Colonic mucosa (tissue), 4 donors: ENCODE results near the gene ANKRD52. TPM values are rescaled to one million over a fixed set of nuclear protein-coding genes. Genes with fewer than 3 reads are reported as not detected.

ENCODE experiments used
- DNase-seq: peaks from one replicate; pipeline ENCODE4 v3.0.0-alpha.2; 2020
- H3K27ac ChIP-seq: fragments of 200-600 bp; one replicate; pipeline ENCODE4 v1.8.0; 2021
- H3K27me3 ChIP-seq: fragments of 200-600 bp; one replicate; pipeline ENCODE4 v1.8.0; 2021
- H3K36me3 ChIP-seq: fragments of 200-600 bp; one replicate; pipeline ENCODE4 v1.8.0; 2021
- H3K4me1 ChIP-seq: fragments of 200-600 bp; one replicate; pipeline ENCODE4 v1.8.0; 2021; ENCODE audit warnings: mild to moderate bottlenecking
- H3K4me3 ChIP-seq: fragments of 200-600 bp; one replicate; pipeline ENCODE4 v1.8.0; 2021
- H3K9ac ChIP-seq, 2 donors: one replicate each; pipeline ENCODE4 v1.7.0; 2013; ENCODE audit warnings: control low read depth in 2 of 2, low read depth in 2 of 2, low read length in 2 of 2
- H3K9me3 ChIP-seq: fragments of 200-600 bp; one replicate; pipeline ENCODE4 v1.8.0; 2021
- CTCF ChIP-seq: fragments of 200-600 bp; IDR thresholded peaks from one replicate; pipeline ENCODE4 v1.8.0; 2022; ENCODE audit warnings: antibody characterized with exemption, mild to moderate bottlenecking
- intact Hi-C: fragments of 100-400 bp; cut with DNase I; formaldehyde crosslinking; loops from one replicate; pipeline ENCODE4 v1.14.1; 2022
- total RNA-seq, 2 donors: library from RNA; stranded (reverse); fragmentation: NEBNext Ultra II Directional in 1 of 2; extraction: Animal tissue kit (Norgen Biotek cat#: 25700) in 1 of 2; gene quantifications; one replicate each; pipeline ENCODE4 v1.2.1, GENCODE V29; 2021
- donor health status: healthy.
- donor health status: DM: no; HTN: no; CAD: no.
- donor health status: DM: no; HTN: no; CAD: no.

Gene ANKRD52
- total RNA-seq, 2 donors from 2014 or later: 39.3 to 57.7 TPM

DNA sequence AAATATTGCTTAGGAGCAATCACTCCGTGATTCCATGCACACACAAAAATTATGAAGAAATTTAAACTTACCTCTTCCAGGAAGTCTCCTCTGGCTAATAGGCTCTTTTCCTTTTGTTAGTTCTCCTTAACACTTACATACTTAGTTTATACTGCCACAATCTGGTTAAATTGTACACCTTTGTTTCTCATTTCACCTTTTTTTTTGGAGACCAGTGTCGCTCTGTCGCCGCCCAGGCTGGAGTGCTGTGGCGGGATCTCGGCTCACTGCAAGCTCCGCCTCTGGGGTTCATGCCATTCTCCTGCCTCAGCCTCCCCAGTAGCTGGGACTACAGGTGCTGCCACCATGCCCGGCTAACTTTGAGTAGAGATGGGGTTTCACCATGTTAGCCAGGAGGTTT is 2.2 kb upstream of the ANKRD52 start:
- Histone ChIP-seq H3K4me1 (peaks cover 5% of the 10 kb centered on the region), H3K27me3 (no peaks in the 10 kb centered on the region), H3K36me3 (no peaks in the 10 kb centered on the region), H3K9ac (no peak overlapping the region), H3K27ac (no peak overlapping the region), H3K9me3 (no peaks in the 10 kb centered on the region), H3K4me3 (no peak overlapping the region)
- no peak for DNase-seq
- TF ChIP-seq CTCF: no peak
- intact Hi-C loops: no loop called here

DNA sequence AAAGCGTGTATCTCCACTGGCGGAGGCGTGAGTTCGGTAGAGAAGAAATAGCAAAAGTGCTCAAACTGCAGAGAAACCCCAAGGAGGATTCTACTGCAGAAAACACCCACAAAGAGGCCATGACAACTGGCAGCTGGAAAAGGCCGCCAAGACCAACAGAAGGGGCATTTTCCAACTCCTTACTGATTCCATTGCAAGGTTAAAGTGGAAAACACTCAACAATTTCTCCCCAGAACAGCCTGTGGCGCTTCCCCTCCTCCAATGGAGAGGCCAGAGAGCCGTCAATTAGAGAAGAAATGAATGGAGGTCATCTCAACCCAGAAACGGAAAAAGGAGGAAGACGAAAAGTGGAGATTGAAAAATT is 618 bp upstream of the ANKRD52 start:
- Histone ChIP-seq H3K9ac (peak overlapping the region; percentile 86 to 87), H3K4me3 (peak overlapping the region; percentile 96), H3K27ac (peak overlapping the region; percentile 67), H3K9me3 (no peaks in the 10 kb centered on the region), H3K27me3 (no peaks in the 10 kb centered on the region), H3K36me3 (no peaks in the 10 kb centered on the region), H3K4me1 (peaks cover 5% of the 10 kb centered on the region)
- DNase-seq: no peak
- intact Hi-C loops: loop anchor here (5.0 kb wide), 1 partner anchor 37 kb away; the partner anchor contains the start of genes NABP2 and RNF41
- TF ChIP-seq CTCF: no peak

DNA sequence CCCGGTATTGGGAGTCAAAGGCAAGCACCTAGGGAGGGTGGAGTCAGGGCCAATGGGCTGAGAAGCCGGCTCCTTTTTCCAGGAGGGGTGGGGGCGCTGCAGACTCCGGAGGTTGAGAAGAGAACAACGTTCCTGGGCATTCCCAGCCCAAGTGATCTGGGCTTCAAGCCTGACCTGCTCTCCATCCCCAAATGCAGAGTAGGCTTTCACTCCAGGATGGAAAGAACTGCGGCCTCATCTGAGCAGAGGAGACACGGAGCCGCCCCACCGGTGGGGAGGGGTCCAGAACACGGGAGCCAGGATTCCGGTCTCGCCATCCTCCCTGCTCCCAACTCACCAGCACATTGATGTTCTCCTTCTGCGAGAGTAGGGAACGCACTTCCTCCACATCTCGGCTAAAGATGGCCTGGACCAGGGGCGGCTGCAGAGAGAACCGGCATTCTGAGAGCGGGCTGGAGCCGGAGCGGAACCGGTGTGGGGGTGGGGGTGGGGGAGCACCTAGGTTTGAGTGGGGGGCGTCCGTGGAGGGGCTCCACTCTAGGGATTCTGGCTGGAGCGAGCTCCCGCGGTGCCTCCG is 605 bp downstream of the ANKRD52 start:
- Histone ChIP-seq H3K27me3 (no peaks in the 10 kb centered on the region), H3K9ac (peak overlapping the region; percentile 86 to 96), H3K9me3 (no peaks in the 10 kb centered on the region), H3K4me3 (peak overlapping the region; percentile 96), H3K27ac (peak overlapping the region; percentile 67), H3K4me1 (peaks cover 5% of the 10 kb centered on the region), H3K36me3 (peaks cover 8% of the 10 kb centered on the region)
- TF ChIP-seq CTCF: no peak
- intact Hi-C loops: loop anchor here (5.0 kb wide), 1 partner anchor 35 kb away; the partner anchor contains the start of genes NABP2 and RNF41
- DNase-seq: peak; percentile 63

DNA sequence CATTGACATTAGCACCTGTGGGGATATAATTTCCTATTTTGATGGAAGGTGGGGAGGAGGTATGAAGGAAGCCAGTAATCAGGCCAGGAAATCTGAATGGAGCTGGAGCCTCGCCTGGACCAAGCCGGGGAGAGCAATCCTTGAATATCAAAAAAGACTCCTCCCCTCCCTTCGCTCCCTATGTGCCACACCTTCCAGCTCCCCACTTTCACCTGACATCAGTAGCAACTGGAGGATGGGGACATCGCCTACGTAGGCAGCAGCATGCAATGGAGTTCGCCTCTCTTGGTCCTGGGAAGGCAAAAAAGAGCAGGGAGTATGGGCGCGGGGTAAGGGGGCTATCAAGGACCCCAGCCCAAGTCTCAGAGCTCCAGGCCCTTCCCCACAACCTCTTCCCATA is 1.1 kb downstream of the ANKRD52 start:
- H3K4me3 ChIP-seq: peak overlapping the region; percentile 96
- peaks cover 13% of the 10 kb centered on the region for H3K36me3 ChIP-seq
- peaks cover 5% of the 10 kb centered on the region for H3K4me1 ChIP-seq
- DNase-seq: no peak
- H3K9me3 ChIP-seq: no peaks in the 10 kb centered on the region
- no peaks in the 10 kb centered on the region for H3K27me3 ChIP-seq
- no peak overlapping the region for H3K27ac ChIP-seq
- intact Hi-C loops: loop anchor here (5.0 kb wide), 1 partner anchor 35 kb away; the partner anchor contains the start of genes NABP2 and RNF41
- peak overlapping the region; percentile 86 to 96 for H3K9ac ChIP-seq
- no peak for TF ChIP-seq CTCF

DNA sequence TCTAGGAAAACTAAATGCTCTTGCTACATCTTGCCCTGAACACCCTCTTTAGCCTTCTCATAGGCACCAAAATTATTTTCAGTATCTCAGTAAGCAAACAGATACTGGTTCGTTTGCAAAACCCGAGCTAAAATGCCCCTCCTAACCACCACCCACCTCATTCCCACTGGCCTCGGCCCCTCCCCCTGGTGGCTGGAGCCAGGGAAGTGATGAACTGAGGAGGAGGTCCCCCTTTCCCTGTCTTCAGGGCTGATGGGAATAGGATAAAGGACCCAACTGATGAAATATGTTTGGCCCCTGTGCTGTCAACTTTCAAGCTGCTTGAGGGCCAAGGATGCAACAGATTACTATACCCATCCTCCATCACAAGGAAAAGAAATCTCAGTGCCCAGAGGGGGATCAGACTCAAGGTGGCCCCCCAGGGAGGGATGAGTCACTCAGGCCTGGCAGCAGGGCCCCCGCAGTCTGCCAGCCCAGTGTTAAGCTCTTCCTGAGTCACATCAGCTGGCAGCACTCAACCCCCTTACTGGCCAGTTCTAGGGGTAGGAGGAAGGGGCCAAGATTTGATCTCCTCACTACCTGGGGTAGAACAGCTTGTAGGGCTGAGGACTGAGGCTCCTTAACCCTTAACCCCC is 1.7 kb downstream of the ANKRD52 start:
- Histone ChIP-seq H3K27me3 (no peaks in the 10 kb centered on the region), H3K9ac (peak overlapping the region in 1 of 2 donors; percentile 86), H3K36me3 (peaks cover 14% of the 10 kb centered on the region), H3K27ac (no peak overlapping the region), H3K4me1 (peaks cover 5% of the 10 kb centered on the region), H3K4me3 (no peak overlapping the region), H3K9me3 (no peaks in the 10 kb centered on the region)
- intact Hi-C loops: loop anchor here (5.0 kb wide), 1 partner anchor 34 kb away; the partner anchor contains the start of genes NABP2 and RNF41
- TF ChIP-seq CTCF: no peak
- DNase-seq: no peak
